ENCODE results near the gene ASXL2.
"Not testable (repeated sequence)": the region's sequence is repeated elsewhere in the genome, so short reads cannot be mapped to it uniquely, and the experiment has no call there.

Gene ASXL2

DNA sequence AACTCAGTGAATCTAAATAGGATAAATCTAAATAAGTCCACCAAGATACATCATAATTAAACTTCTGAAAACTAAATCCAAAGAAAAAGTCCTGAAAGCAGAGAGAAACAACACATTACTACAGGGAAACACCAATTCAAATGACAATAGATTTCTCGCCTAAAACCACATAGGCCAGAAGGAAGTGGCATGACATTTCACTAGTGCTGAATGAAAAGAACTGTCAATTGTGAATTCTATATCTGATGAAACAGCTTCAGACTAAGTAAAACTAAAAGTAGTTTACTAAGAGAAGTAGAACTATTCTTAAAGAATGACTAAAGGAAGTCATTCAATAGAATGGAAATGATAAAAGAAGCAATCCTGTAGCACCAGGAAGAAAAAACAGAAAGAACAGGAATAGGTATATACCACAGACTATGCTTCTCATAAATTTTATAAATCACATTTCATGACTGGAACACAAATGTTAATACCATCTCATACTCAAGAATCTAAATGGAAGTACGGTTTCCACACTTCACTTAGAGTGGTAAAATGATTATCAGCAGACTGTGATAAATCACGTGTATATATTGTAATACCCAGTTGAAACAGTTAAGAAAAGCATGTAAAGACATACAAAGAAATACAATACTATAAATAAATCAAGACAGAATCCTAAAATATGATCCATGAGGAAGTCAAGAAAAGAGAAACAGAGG is 46.4 kb downstream of the ASXL2 start:
- DNase-seq = no peak

- no peak for DNase-seq
Measured at GRCh38 chr2:25829828-25830227, 48.5 kb downstream of the ASXL2 start.

DNA sequence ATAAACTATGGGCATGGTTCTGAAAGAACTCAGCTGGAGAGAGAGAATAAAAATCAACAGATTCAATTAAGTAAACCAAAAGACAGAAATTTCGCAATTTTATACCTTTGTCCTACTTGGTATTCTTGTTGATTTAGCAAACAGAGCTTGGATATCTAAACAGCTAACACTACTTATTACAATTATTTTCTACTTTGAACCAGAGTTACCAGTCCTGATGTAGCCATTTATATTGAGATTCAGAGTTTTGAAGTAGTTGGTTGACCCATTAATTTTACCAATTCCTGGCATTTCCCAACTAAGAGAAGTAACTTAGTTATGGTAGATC is 48.9 kb downstream of the ASXL2 start:
- DNase-seq = no peak

DNA sequence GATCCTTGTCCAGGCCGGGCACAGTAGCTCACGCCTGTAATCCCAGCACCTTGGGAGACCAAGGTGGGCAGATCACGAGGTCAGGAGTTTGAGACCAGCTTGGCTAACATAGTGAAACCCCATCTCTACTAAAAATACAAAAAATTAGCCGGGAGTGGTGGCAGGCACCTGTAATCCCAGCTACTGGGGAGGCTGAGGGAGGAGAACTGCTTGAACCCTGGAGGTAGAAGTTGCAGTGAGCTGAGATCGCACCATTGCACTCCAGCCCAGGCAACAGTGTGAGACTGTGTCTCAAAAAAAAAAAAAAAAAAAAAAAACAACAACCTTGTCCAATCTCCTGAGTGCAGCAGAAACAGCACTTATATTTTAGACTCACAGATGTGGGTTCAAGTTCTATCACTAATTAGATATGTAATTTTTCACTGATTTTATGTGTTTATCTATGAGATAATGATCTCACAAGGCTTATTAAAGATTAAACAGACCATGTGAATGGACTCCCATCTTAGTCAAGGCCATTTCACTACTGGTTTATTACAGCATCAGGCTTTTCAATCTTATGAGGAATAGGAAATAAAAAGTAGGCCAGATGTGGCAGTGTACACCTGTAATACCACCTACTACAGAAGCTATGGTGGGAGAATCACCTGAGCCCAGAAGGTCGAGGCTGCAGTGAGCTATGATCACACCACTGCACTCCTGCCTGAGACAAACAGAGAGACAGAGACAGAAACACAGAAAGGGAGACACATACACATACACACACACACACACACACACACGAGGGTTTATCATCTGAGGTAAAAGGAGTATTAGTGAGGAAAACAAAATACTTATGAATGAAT is 49.5 kb downstream of the ASXL2 start:
- not testable (repeated sequence) for DNase-seq

GRCh38 chr2:25825238-25825637 is 53.0 kb downstream of the ASXL2 start:
- peak; percentile 21 for DNase-seq

- DNase-seq = no peak
Measured at GRCh38 chr2:25824718-25825117, 53.6 kb downstream of the ASXL2 start.

DNA sequence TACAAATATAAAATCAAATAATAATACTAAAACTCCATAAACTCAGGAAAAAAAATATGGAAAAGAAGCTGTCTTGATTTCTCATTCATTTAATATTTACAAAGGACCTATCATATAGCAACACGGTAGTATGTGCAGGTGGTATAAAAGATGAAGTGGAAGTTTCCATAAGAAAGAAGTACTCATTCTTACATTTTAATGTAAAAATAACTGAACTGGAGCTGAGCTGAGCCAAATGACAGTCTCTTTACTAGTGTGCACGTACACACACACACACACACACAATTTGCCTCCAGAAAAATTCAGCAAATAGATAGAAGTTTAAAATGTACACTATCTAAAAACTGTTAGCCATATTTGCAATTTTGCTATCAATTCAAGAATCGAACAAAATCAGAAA is 54.1 kb downstream of the ASXL2 start:
- no peak for DNase-seq

GRCh38 chr2:25822190-25823117 is 55.8 kb downstream of the ASXL2 start:
- peak; percentile 64 for DNase-seq

DNA sequence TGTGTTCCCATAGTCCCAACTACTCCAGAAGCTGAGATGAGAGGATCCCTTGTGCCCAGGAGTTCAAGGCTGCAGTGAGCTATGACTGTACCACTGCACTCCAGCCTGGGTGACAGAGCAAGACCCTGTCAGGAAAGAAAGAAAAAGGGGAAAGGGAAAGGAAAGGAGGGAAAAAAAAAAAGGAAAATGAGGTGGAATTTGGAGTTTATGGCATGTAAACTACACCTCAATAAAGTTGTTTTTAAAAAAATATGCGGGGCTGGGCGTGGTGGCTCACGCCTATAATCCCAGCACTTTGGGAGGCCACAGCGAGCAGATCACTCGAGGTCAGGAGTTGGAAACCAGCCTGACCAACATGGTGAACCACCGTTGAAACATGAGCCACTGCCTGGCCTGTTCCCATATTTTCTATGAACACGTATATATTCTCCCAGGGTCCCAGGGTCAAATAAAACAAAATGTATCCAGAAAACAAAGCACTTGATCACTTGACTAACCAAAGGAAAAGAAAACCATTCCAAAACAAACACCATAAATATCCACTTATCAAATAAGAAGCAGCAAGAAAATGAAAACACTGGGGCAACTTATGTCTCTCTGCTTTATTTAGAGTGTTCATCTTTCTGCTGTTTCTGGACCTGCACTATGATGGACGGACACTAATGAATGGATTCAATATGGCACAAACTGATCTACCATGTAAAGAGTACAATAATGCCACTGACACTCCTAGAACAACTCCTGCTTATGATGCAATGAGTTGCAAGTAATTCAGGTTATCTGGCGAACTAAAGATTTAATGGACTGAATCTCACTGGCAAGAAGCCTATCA is 56.8 kb downstream of the ASXL2 start:
- no peak for DNase-seq

- no peak for DNase-seq
Measured at GRCh38 chr2:25819597-25820039, 58.7 kb downstream of the ASXL2 start.

- no peak for DNase-seq
Measured at GRCh38 chr2:25817630-25818029, 60.7 kb downstream of the ASXL2 start.

- no peak for DNase-seq
Measured at GRCh38 chr2:25817006-25817405, 61.3 kb downstream of the ASXL2 start.

- no peak for DNase-seq
Measured at GRCh38 chr2:25816249-25816648, 62.0 kb downstream of the ASXL2 start.

DNA sequence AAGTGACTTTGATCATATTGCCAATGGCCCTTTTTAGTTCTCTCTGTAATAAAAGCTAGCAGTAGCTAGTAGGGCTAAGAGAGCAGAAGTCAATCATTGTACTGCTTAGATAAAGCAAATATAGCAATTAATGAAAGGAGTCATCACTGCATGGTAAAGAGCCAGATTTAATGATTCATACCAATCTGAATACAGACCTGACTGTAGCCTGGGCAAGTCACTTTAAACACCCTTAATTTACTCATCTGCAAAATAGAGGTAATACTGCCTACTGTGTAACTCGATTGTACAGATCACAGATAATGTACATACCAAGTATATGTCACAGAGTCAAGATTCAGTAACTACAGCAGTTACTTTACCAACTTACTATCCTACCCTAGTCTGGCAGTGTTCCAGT is 63.6 kb downstream of the ASXL2 start:
- no peak for DNase-seq

DNA sequence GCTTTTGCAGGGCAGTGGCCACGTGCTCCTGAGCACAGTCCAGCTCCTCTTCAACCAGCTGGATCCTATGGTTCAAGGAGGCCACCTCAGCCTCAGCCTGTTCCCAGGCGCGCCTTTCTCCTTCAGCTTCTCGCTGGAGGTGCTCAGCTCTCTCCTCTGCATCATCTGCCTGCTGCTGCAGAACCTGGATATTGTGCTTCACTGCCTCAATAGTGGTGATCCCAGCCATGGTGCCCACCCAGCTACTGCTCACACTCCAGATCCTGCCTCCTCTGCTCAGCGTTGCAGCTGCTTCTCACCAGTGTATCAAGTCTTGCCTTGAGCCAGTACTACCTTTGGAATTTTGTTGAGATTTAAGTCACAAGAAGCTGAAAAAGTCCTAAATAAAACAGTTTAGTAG is 67.9 kb downstream of the ASXL2 start:
- no peak for DNase-seq

DNA sequence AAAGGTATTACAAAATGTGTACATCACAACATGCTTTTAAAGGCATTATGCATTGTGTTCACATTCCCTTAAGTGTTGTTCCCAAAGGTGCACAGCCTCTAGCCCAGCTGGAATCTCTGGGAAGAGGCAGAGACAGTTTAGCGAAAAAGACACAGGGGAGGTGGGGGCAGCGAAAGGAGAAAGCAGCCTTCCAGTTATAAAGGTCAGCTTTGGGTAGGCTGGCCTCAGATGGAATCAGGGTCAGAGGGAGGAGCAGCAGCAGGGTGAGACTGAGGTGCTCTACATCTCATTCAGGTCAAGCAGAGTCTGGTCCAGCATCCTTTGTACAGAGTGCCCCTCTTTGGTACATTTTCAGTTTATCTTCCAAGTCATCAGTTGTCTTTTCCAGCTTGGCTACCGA is 68.6 kb downstream of the ASXL2 start:
- no peak for DNase-seq

- no peak for DNase-seq
Measured at GRCh38 chr2:25808006-25808383, 70.3 kb downstream of the ASXL2 start.

DNA sequence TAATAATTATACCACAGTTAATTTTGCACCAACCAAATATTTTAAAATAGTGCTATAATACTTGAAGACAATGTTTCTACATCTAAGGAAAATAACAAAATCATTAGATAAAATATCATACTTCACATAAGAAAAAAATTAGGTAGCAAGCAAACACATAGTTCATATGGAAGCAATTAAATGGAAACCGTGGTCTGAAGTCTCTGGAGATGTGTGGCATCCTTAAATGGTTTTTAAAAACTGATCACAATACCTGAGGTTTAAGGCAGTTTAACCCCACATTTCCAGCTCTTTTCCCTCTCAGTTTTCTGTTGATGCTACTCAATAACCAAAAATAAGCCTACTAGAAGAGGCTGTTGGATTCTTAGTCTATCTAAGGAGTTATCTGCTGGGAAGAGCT is 71.3 kb downstream of the ASXL2 start:
- DNase-seq = no peak

- DNase-seq = no peak
Measured at GRCh38 chr2:25805987-25806386, 72.3 kb downstream of the ASXL2 start.

DNA sequence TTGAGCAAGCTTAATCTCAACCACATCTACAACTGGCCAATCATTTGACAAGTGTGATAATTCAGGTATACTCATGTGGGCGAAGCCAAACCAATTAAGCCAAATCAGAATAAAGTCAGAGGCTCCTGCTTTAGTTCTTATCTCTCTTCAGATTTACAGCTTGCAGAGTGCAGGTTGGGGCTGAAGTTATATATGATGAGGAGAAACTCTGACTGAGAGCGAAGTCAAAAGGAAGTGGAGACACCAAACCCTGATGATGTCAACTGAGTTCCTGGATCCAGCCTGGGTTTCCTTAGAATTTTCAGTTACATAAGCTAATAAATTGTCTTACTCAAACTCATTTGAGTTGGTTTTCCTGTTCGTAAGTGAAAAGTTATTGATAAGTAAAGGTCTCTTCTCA is 73.9 kb downstream of the ASXL2 start:
- DNase-seq = no peak

GRCh38 chr2:25799301-25799700 is 79.0 kb downstream of the ASXL2 start:
- no peak for DNase-seq
